Liver (tissue), 9 donors: ENCODE results near the gene PAH. TPM values are rescaled to one million over a fixed set of nuclear protein-coding genes. Genes with fewer than 3 reads are reported as not detected.

Experiments used
- DNase-seq: peaks from one replicate; pipeline ENCODE4 v3.0.0-alpha.2; 2017; ENCODE audit warnings: low spot score
- H3K27ac ChIP-seq, 2 donors: one replicate each; pipeline ENCODE4 v1.7.0; 2013; ENCODE audit warnings: inconsistent platforms in 2 of 2, low read length in 2 of 2, control low read depth in 1 of 2, low read depth in 1 of 2, mild to moderate bottlenecking in 1 of 2
- H3K27me3 ChIP-seq, 4 donors: one replicate each; pipeline versions ENCODE4 v1.6.1 to v1.7.0; 2013; ENCODE audit warnings: low read length in 3 of 4, inconsistent platforms in 1 of 4, mild to moderate bottlenecking in 1 of 4, moderate library complexity in 1 of 4; ENCODE audit not compliant: control insufficient read depth in 4 of 4, insufficient read depth in 4 of 4
- H3K36me3 ChIP-seq, 4 donors: one replicate each; pipeline versions ENCODE4 v1.6.1 to v1.7.0; 2013; ENCODE audit warnings: low read length in 3 of 4, mild to moderate bottlenecking in 3 of 4, low read depth in 1 of 4, moderate library complexity in 1 of 4; ENCODE audit not compliant: control insufficient read depth in 4 of 4, insufficient read depth in 3 of 4
- H3K4me1 ChIP-seq, 4 donors: one replicate each; pipeline versions ENCODE4 v1.6.1 to v1.7.0; 2013; ENCODE audit warnings: low read length in 3 of 4, mild to moderate bottlenecking in 3 of 4, moderate library complexity in 1 of 4; ENCODE audit not compliant: control insufficient read depth in 4 of 4, insufficient read depth in 4 of 4
- H3K4me3 ChIP-seq, 3 donors: one replicate each; pipeline versions ENCODE4 v1.6.1 to v1.7.0; 2013; ENCODE audit warnings: low read length in 3 of 3, control low read depth in 1 of 3, low read depth in 1 of 3, mild to moderate bottlenecking in 1 of 3
- H3K9ac ChIP-seq, 2 donors: one replicate each; pipeline ENCODE4 v1.7.0; 2013; ENCODE audit warnings: low read length in 2 of 2, mild to moderate bottlenecking in 2 of 2, moderate library complexity in 2 of 2, control low read depth in 1 of 2, low read depth in 1 of 2
- H3K9me3 ChIP-seq, 4 donors: one replicate each; pipeline versions ENCODE4 v1.6.1 to v1.7.0; 2013; ENCODE audit warnings: low read length in 3 of 4; ENCODE audit not compliant: control insufficient read depth in 4 of 4
- ATF3 ChIP-seq: IDR thresholded peaks from 2 replicates; pipeline ENCODE4 v1.6.1; 2016; ENCODE audit warnings: antibody characterized with exemption
- CTCF ChIP-seq: fragments of 150-350 bp; IDR thresholded peaks from 2 replicates; pipeline ENCODE4 v1.5.1; 2017; ENCODE audit warnings: improper control_type of control experiment, low read depth, low read length; ENCODE audit not compliant: missing input control
- EGR1 ChIP-seq, 2 donors: IDR thresholded peaks; 2 replicates each; pipeline ENCODE4 v1.6.1; 2016 to 2018; ENCODE audit warnings: antibody characterized with exemption in 2 of 2, low read depth in 2 of 2
- FOXA1 ChIP-seq: IDR thresholded peaks from 2 replicates; pipeline ENCODE4 v1.6.1; 2016; ENCODE audit warnings: antibody characterized with exemption
- FOXA2 ChIP-seq: IDR thresholded peaks from 2 replicates; pipeline ENCODE4 v1.6.1; 2016; ENCODE audit warnings: antibody characterized with exemption
- GABPA ChIP-seq, 2 donors: IDR thresholded peaks in 1 of 2; conservative IDR thresholded peaks in 1 of 2; 2 replicates each; pipeline ENCODE4 v1.6.1; 2016; ENCODE audit warnings: antibody characterized with exemption in 2 of 2, mild to moderate bottlenecking in 1 of 2, moderate library complexity in 1 of 2
- HNF4A ChIP-seq, 2 donors: conservative IDR thresholded peaks; 2 replicates each; pipeline ENCODE4 v1.6.1; 2016; ENCODE audit warnings: antibody characterized with exemption in 2 of 2, mild to moderate bottlenecking in 2 of 2
- HNF4G ChIP-seq: IDR thresholded peaks from 2 replicates; pipeline ENCODE4 v1.6.1; 2016; ENCODE audit warnings: antibody characterized with exemption
- JUND ChIP-seq, 2 donors: IDR thresholded peaks; 2 replicates each; pipeline ENCODE4 v1.6.1; 2016; ENCODE audit warnings: antibody characterized with exemption in 2 of 2
- MAX ChIP-seq: IDR thresholded peaks from 2 replicates; pipeline ENCODE4 v1.6.1; 2016; ENCODE audit warnings: antibody characterized with exemption
- NR2F2 ChIP-seq: IDR thresholded peaks from 2 replicates; pipeline ENCODE4 v1.6.1; 2016; ENCODE audit warnings: antibody characterized with exemption
- RAD21 ChIP-seq, 2 donors: IDR thresholded peaks; 2 replicates each; pipeline ENCODE4 v1.6.1; 2016; ENCODE audit warnings: antibody characterized with exemption in 2 of 2, mild to moderate bottlenecking in 2 of 2
- REST ChIP-seq: IDR thresholded peaks from 2 replicates; pipeline ENCODE4 v1.6.1; 2016; ENCODE audit warnings: antibody characterized with exemption, mild to moderate bottlenecking
- RXRA ChIP-seq, 2 donors: IDR thresholded peaks; 2 replicates each; pipeline ENCODE4 v1.6.1; 2017 to 2018; ENCODE audit warnings: antibody characterized with exemption in 2 of 2, mild to moderate bottlenecking in 1 of 2
- SP1 ChIP-seq: IDR thresholded peaks from 2 replicates; pipeline ENCODE4 v1.6.1; 2018; ENCODE audit warnings: antibody characterized with exemption, mild to moderate bottlenecking
- TAF1 ChIP-seq: conservative IDR thresholded peaks from 2 replicates; pipeline ENCODE4 v1.6.1; 2016; ENCODE audit warnings: antibody characterized with exemption, mild to moderate bottlenecking
- YY1 ChIP-seq: IDR thresholded peaks from 2 replicates; pipeline ENCODE4 v1.6.1; 2016; ENCODE audit warnings: antibody characterized with exemption, mild to moderate bottlenecking
- ZBTB33 ChIP-seq: IDR thresholded peaks from 2 replicates; pipeline ENCODE4 v1.6.1; 2016; ENCODE audit warnings: antibody characterized with exemption
- WGBS: extraction: QIAGEN DNeasy Blood & Tissue Kit; methylation state at CpG from one replicate; pipeline ENCODE4 v1.1.7; 2013; 5-methylcytosine and 5-hydroxymethylcytosine counted together
- polyA plus RNA-seq, 2 donors: library from polyadenylated mRNA; stranded (reverse) in 1 of 2; unstranded in 1 of 2; fragments of 200-250 nt in 1 of 2; fragments of >200 nt in 1 of 2; fragmentation: Nextera tagmentation in 1 of 2; extraction: Ambion mirVana in 1 of 2; gene quantifications; one replicate each; pipeline versions ENCODE4 v1.2.1 to v1.2.3, GENCODE V29; 2013 to 2015
- total RNA-seq, 2 donors: library from RNA; depleted of rRNA; stranded (reverse); fragments of >200 nt; gene quantifications; one replicate each; pipeline ENCODE4 v1.2.3, GENCODE V29; 2014
- donor health status: healthy.
- donor health status: healthy.
- donor health status: healthy.
- donor health status: healthy.
- donor health status: healthy.

Gene PAH
- total and polyA plus RNA-seq, 4 donors: 327 to 696 (median 568) TPM

- TF ChIP-seq ZBTB33 (no peak), GABPA (IDR thresholded peaks at IDR 0.05 in 1 of 2, conservative IDR thresholded peaks at IDR 0.05 in 1 of 2) (no peak), NR2F2 (no peak), YY1 (no peak), FOXA1 (no peak), REST (no peak), RXRA (IDR thresholded peaks at IDR 0.05) (no peak), SP1 (no peak), ATF3 (no peak), TAF1 (no peak), HNF4A (conservative IDR thresholded peaks at IDR 0.05) (no peak), MAX (no peak), RAD21 (IDR thresholded peaks at IDR 0.05) (no peak), HNF4G (no peak), EGR1 (IDR thresholded peaks at IDR 0.05; ENCODE audit: low read depth in 2 of 2) (no peak), CTCF (no peak), FOXA2 (no peak), JUND (IDR thresholded peaks at IDR 0.05) (no peak)
- Histone ChIP-seq H3K4me1 (peaks cover 0 to 3% (median 0%) of the 10 kb centered on the region in 4 donors), H3K4me3 (no peak overlapping the region), H3K9ac (no peak overlapping the region), H3K9me3 (no peaks in the 10 kb centered on the region), H3K27ac (no peak overlapping the region), H3K36me3 (no peaks in the 10 kb centered on the region), H3K27me3 (no peaks in the 10 kb centered on the region)
- DNase-seq: no peak
- 87% methylated on average over 1 of the region's 1 CpG for WGBS
Observed at GRCh38 chr12:102933168-102933567, 16.1 kb upstream of the PAH start.
